ENCODE measurements around the gene SLC17A8.
"Not testable (repeated sequence)": the region's sequence is repeated elsewhere in the genome, so short reads cannot be mapped to it uniquely, and the experiment has no call there.

SLC17A8 gene

GRCh38 chr12:100356644-100357223, at the start of gene SLC17A8:
Gene SLC17A8 (plus strand): TSS chr12:100357074. CDS start chr12:100357392, 318 bp downstream.
- DNase-seq: no peak

- not testable (repeated sequence) for DNase-seq
Observed at GRCh38 chr12:100308138-100308537, 48.7 kb upstream of the SLC17A8 start.

- DNase-seq: no peak
Observed at GRCh38 chr12:100311317-100311716, 45.6 kb upstream of the SLC17A8 start.

- DNase-seq: no peak
Observed at GRCh38 chr12:100317371-100317770, 39.5 kb upstream of the SLC17A8 start.

GRCh38 chr12:100324498-100324897, 32.4 kb upstream of the SLC17A8 start:
- no peak for DNase-seq

GRCh38 chr12:100326208-100326607, 30.7 kb upstream of the SLC17A8 start:
- no peak for DNase-seq

GRCh38 chr12:100329800-100330199, 27.1 kb upstream of the SLC17A8 start:
- DNase-seq: no peak

GRCh38 chr12:100331871-100332270, 25.0 kb upstream of the SLC17A8 start:
- DNase-seq: no peak

- DNase-seq: no peak
Observed at GRCh38 chr12:100332852-100333251, 24.0 kb upstream of the SLC17A8 start.

GRCh38 chr12:100337299-100337698, 19.6 kb upstream of the SLC17A8 start:
- no peak for DNase-seq

GRCh38 chr12:100337727-100338126, 19.1 kb upstream of the SLC17A8 start:
- no peak for DNase-seq

- no peak for DNase-seq
Observed at GRCh38 chr12:100339071-100339470, 17.8 kb upstream of the SLC17A8 start.

- DNase-seq: not testable (repeated sequence)
Observed at GRCh38 chr12:100342897-100343296, 14.0 kb upstream of the SLC17A8 start.

GRCh38 chr12:100344351-100344750, 12.5 kb upstream of the SLC17A8 start:
- DNase-seq: not testable (repeated sequence)

GRCh38 chr12:100345020-100345767, 11.7 kb upstream of the SLC17A8 start:
- DNase-seq: no peak

- no peak for DNase-seq
Observed at GRCh38 chr12:100346660-100347059, 10.2 kb upstream of the SLC17A8 start.

- DNase-seq: no peak
Observed at GRCh38 chr12:100348657-100349454, 8.0 kb upstream of the SLC17A8 start.

- DNase-seq: no peak
Observed at GRCh38 chr12:100359248-100359647, 2.4 kb downstream of the SLC17A8 start.

GRCh38 chr12:100359822-100360221, 2.9 kb downstream of the SLC17A8 start:
- no peak for DNase-seq

- no peak for DNase-seq
Observed at GRCh38 chr12:100360450-100360849, 3.6 kb downstream of the SLC17A8 start.

GRCh38 chr12:100364324-100364723, 7.5 kb downstream of the SLC17A8 start:
- no peak for DNase-seq

- no peak for DNase-seq
Observed at GRCh38 chr12:100365411-100365810, 8.5 kb downstream of the SLC17A8 start.

GRCh38 chr12:100368066-100368465, 11.2 kb downstream of the SLC17A8 start:
- no peak for DNase-seq

GRCh38 chr12:100371146-100371545, 14.3 kb downstream of the SLC17A8 start:
- no peak for DNase-seq

All from activated T-cell treated with anti-CD3 and anti-CD28 coated beads for 4 hours (primary cell).